Tibial artery (tissue), 4 donors: ENCODE data around the gene ACAD10.
A peak's percentile ranks its signal among the peaks of the same experiment; 100 is the strongest.

Experiments
- DNase-seq, 2 donors: peaks; one replicate each; pipeline ENCODE4 v3.0.0-alpha.2; 2019
- H3K27ac ChIP-seq, 2 donors: fragments of 200-600 bp; sonication (generic) in 1 of 2; 1 replicate in 1 of 2; 2 replicates in 1 of 2; pipeline ENCODE4 v1.5.1; 2018 to 2019; ENCODE audit warnings: mild to moderate bottlenecking in 1 of 2
- H3K27me3 ChIP-seq, 2 donors: fragments of 200-600 bp; sonication (generic) in 1 of 2; one replicate each; pipeline versions ENCODE4 v1.5.1 to v1.6.0; 2016 to 2019
- H3K36me3 ChIP-seq, 3 donors: fragments of 200-600 bp; sonication (generic) in 2 of 3; one replicate each; pipeline ENCODE4 v1.5.1; 2016 to 2019; ENCODE audit warnings: mild to moderate bottlenecking in 2 of 3
- H3K4me1 ChIP-seq, 4 donors: fragments of 200-600 bp; sonication (generic) in 2 of 4; 1 replicate in 3 of 4; 2 replicates in 1 of 4; pipeline ENCODE4 v1.5.1; 2016 to 2019
- H3K4me3 ChIP-seq, 2 donors: fragments of 200-600 bp; sonication (generic) in 1 of 2; 1 replicate in 1 of 2; 2 replicates in 1 of 2; pipeline ENCODE4 v1.5.1; 2018 to 2019; ENCODE audit warnings: mild to moderate bottlenecking in 2 of 2
- H3K9me3 ChIP-seq, 3 donors: fragments of 200-600 bp; sonication (generic) in 1 of 3; one replicate each; pipeline ENCODE4 v1.5.1; 2016 to 2019
- CTCF ChIP-seq, 2 experiments: fragments of 200-600 bp in 1 of 2; fragments of 450-650 bp in 1 of 2; IDR thresholded peaks; one replicate each; pipeline ENCODE4 v1.5.1; 2017 to 2019; ENCODE audit warnings: antibody characterized with exemption in 2 of 2, mild to moderate bottlenecking in 1 of 2, moderate library complexity in 1 of 2
- intact Hi-C: fragments of 100-400 bp; cut with DNase I; formaldehyde crosslinking; loops from one replicate; pipeline ENCODE4 v1.15.0; 2023; ENCODE audit warnings: low total_unique reads

ACAD10 gene

GRCh38 chr12:111799758-111800157 is 113.9 kb downstream of the ACAD10 start:
- peaks cover 90 to 97% (median 96%) of the 10 kb centered on the region in 3 donors for H3K36me3 ChIP-seq
- H3K4me3 ChIP-seq, result no peak overlapping the region
- no peaks in the 10 kb centered on the region for H3K4me1 ChIP-seq
- DNase-seq, result no peak
- H3K9me3 ChIP-seq, result no peaks in the 10 kb centered on the region
- H3K27me3 ChIP-seq, result no peaks in the 10 kb centered on the region
- TF ChIP-seq CTCF (IDR thresholded peaks at IDR 0.05), result no peak
- H3K27ac ChIP-seq, result no peak overlapping the region
- intact Hi-C loops, result no loop called here

DNA sequence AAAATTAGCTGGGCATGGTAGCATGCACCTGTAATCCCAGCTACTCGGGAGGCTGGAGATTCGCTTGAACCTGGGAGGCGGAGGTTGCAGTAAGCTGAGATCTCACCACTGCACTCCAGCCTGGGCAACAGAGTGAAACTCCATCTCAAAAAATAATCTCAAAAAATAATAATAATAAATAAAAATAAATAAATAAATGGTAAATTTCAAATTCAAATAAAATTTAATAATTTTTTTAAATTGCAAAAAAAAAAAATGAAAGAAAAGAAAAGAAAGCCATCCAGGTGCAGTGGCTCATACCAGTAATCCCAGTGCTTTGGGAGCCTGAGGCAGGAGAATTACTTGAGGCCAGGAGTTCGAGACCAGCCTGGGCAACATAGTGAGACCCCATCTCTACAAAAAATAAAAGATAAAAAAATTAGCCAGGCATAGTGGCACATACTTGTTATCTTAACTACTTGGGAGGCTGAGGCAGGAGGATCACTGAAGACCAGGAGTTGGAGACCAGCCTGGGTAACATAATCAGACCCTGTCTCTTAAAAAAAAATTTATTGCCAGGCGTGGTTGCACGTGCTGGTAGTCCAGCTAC is 117.3 kb downstream of the ACAD10 start:
- Histone ChIP-seq H3K4me1 (no peaks in the 10 kb centered on the region), H3K36me3 (peaks cover 83 to 97% (median 92%) of the 10 kb centered on the region in 3 donors), H3K9me3 (no peaks in the 10 kb centered on the region), H3K4me3 (no peak overlapping the region), H3K27me3 (no peaks in the 10 kb centered on the region), H3K27ac (no peak overlapping the region)
- intact Hi-C loops, result no loop called here
- no peak for DNase-seq
- TF ChIP-seq CTCF (IDR thresholded peaks at IDR 0.05), result no peak

DNA sequence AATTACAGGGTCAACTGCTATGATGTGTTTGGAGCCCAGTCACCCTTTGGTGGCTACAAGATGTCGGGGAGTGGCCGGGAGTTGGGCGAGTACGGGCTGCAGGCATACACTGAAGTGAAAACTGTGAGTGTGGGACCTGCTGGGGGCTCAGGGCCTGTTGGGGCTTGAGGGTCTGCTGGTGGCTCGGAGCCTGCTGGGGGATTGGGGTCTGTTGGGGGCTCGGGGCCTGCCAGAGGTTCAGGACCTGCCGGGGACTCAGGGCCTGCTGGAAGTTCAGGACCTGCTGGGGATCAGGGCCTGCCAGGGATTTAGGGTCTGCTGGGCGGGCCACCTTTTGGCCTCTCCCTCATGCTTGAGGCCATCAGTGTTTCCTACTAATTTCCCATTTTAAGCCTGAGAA is 118.0 kb downstream of the ACAD10 start:
- Histone ChIP-seq H3K4me3 (no peak overlapping the region), H3K9me3 (no peaks in the 10 kb centered on the region), H3K27me3 (no peaks in the 10 kb centered on the region), H3K4me1 (no peaks in the 10 kb centered on the region), H3K36me3 (peaks cover 83 to 97% (median 92%) of the 10 kb centered on the region in 3 donors), H3K27ac (no peak overlapping the region)
- no peak for DNase-seq
- intact Hi-C loops, result no loop called here
- no peak for TF ChIP-seq CTCF (IDR thresholded peaks at IDR 0.05)

DNA sequence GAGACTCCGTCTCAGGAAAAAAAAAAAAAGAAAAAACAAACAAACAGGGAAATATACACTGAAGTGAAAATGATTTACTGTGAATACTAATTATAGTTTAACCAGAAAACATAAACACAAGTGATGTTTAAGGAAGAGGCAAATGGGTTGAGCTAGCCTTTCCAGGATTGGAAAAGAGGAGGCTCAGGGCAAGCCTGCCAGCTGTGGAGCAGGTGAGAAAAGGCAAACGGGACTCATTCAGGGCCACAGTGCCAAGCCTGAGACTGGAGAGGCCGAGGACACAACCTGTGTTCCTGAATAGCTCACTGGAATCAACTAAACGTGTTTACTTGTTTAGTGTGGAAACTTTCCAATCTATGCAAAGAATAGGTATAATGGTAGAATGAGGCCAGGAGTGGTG is 120.5 kb downstream of the ACAD10 start:
- no peak overlapping the region for H3K27ac ChIP-seq
- no peaks in the 10 kb centered on the region for H3K9me3 ChIP-seq
- DNase-seq, result peak in 1 of 2 donors; percentile 33
- no peak for TF ChIP-seq CTCF (IDR thresholded peaks at IDR 0.05)
- no peaks in the 10 kb centered on the region for H3K4me1 ChIP-seq
- no peak overlapping the region for H3K4me3 ChIP-seq
- H3K27me3 ChIP-seq, result no peaks in the 10 kb centered on the region
- intact Hi-C loops, result no loop called here
- H3K36me3 ChIP-seq, result peaks cover 76 to 97% (median 89%) of the 10 kb centered on the region in 3 donors
